ENCODE results near the gene DLG2.

GRCh38 chr11:84144531-84144930 is 1482.6 kb downstream of the DLG2 start:
- TF ChIP-seq CTCF (IDR thresholded peaks at IDR 0.05) (no peak), POLR2A (IDR thresholded peaks at IDR 0.05) (no peak)
